GM12878 (cell line): ENCODE results near the gene MED13L. TPM values are rescaled to one million over a fixed set of nuclear protein-coding genes. Genes with fewer than 3 reads are reported as not detected.

Source experiments
- ATAC-seq: fragments of 200-7000 bp; cut with Tn5 transposase; 3 replicates; pipeline ENCODE4 v1.9.1; 2020; ENCODE audit warnings: mild to moderate bottlenecking, moderate library complexity
- BruUV-seq: library from RNA; stranded (reverse); fragments of 400-500 nt; replicated peaks from 2 replicates; lab custom pipeline; 2021; lab: Mats Ljungman, UMichigan
- CTCF ChIA-PET: fragments of 300-600 bp; sonication (Branson Sonifier 250); formaldehyde crosslinking; extraction: SDS; loops from one replicate; lab custom pipeline; 2021; ENCODE audit warnings: inconsistent platforms; lab: Yijun Ruan, JAX
- POLR2A ChIA-PET: fragments of 350-600 bp; formaldehyde crosslinking; extraction: SDS; loops from one replicate; lab custom pipeline; 2021; ENCODE audit warnings: inconsistent platforms; lab: Charles Lee
- RAD21 ChIA-PET: fragments of 300-600 bp; sonication (Branson Sonifier 250); formaldehyde crosslinking; loops from one replicate; lab custom pipeline; 2023; ENCODE audit warnings: antibody characterized with exemption; ENCODE audit not compliant: unreplicated experiment; lab: Charles Lee
- SMC1A ChIA-PET: fragments of 300-600 bp; sonication (Branson Sonifier 250); formaldehyde crosslinking; loops from one replicate; lab custom pipeline; 2023; ENCODE audit not compliant: unreplicated experiment, uncharacterized antibody; lab: Charles Lee
- DNase-seq: peaks from one replicate; pipeline ENCODE4 v3.0.0-alpha.2; 2011; ENCODE audit warnings: low read depth, low spot score
- FAIRE-seq: peaks from 3 replicates; lab custom pipeline; 2011; peaks lifted over from hg19 to GRCh38; lab: Jason Lieb, UNC
- H2AFZ ChIP-seq: 2 replicates; pipeline ENCODE4 v1.6.0; 2011; ENCODE audit warnings: low read depth, low read length, control low read depth; ENCODE audit not compliant: control insufficient read depth
- H3K27ac ChIP-seq: 2 replicates; pipeline ENCODE4 v1.5.1; 2011; ENCODE audit warnings: control low read depth; ENCODE audit not compliant: control insufficient read depth, insufficient read depth
- H3K27me3 ChIP-seq, 2 experiments: replicated peaks in 1 of 2; 2 replicates each; pipeline versions ENCODE4 v1.6.0 to v1.6.1; 2011; ENCODE audit warnings: low read length in 1 of 2; ENCODE audit not compliant: control insufficient read depth in 2 of 2, insufficient read depth in 2 of 2
- H3K36me3 ChIP-seq, 2 experiments: 2 replicates each; pipeline ENCODE4 v1.5.1; 2011; ENCODE audit warnings: low read length in 1 of 2; ENCODE audit not compliant: control insufficient read depth in 2 of 2, insufficient read depth in 2 of 2
- H3K4me1 ChIP-seq: 2 replicates; pipeline ENCODE4 v1.6.1; 2011; ENCODE audit warnings: mild to moderate bottlenecking, low read length, moderate library complexity, mixed read lengths; ENCODE audit not compliant: control insufficient read depth, insufficient read depth
- H3K4me2 ChIP-seq: 2 replicates; pipeline ENCODE4 v1.6.0; 2011; ENCODE audit warnings: control low read depth; ENCODE audit not compliant: control insufficient read depth, insufficient read depth
- H3K4me3 ChIP-seq: fragments of 200-600 bp; sonication (generic); 2 replicates; pipeline ENCODE4 v1.5.1; 2016
- H3K79me2 ChIP-seq: 2 replicates; pipeline ENCODE4 v1.6.0; 2011; ENCODE audit warnings: low read length; ENCODE audit not compliant: control insufficient read depth, insufficient read depth
- H3K9ac ChIP-seq: 2 replicates; pipeline ENCODE4 v1.8.0; 2011; ENCODE audit warnings: low read length, control low read depth, mixed read lengths; ENCODE audit not compliant: control insufficient read depth, insufficient read depth
- H3K9me3 ChIP-seq: replicated peaks from 3 replicates; pipeline ENCODE4 v1.5.1; 2011; ENCODE audit warnings: mild to moderate bottlenecking, low read length; ENCODE audit not compliant: control insufficient read depth, insufficient read depth
- H4K20me1 ChIP-seq: 2 replicates; pipeline ENCODE4 v1.6.0; 2011; ENCODE audit not compliant: control insufficient read depth, insufficient read depth
- BCL11A ChIP-seq: IDR thresholded peaks from 2 replicates; pipeline ENCODE4 v1.6.1; 2011; ENCODE audit warnings: low read depth, low read length
- CBX3 ChIP-seq: fragments of 200-600 bp; sonication (generic); IDR thresholded peaks from 2 replicates; pipeline ENCODE4 v1.6.1; 2016; ENCODE audit warnings: low read depth, borderline replicate concordance
- HDAC6 ChIP-seq: fragments of 200-600 bp; sonication (generic); IDR thresholded peaks from one replicate; pipeline ENCODE4 v1.8.0; 2017; ENCODE audit warnings: antibody characterized with exemption; ENCODE audit not compliant: unreplicated experiment
- IKZF1 ChIP-seq: fragments of 450-650 bp; conservative IDR thresholded peaks from 2 replicates; pipeline ENCODE4 v1.6.1; 2017; ENCODE audit warnings: antibody characterized with exemption, mild to moderate bottlenecking
- MTA2 ChIP-seq: fragments of 450-650 bp; IDR thresholded peaks from 2 replicates; pipeline ENCODE4 v1.6.1; 2016; ENCODE audit warnings: low read depth, mild to moderate bottlenecking, moderate library complexity
- MTA3 ChIP-seq: IDR thresholded peaks from 2 replicates; pipeline ENCODE4 v1.6.1; 2012; ENCODE audit warnings: low read length, inconsistent platforms, borderline replicate concordance
- NFYA ChIP-seq: IDR thresholded peaks from 2 replicates; pipeline ENCODE4 v1.6.1; 2011; ENCODE audit warnings: low read depth, mild to moderate bottlenecking, low read length, improper control_type of control experiment, borderline replicate concordance
- SP1 ChIP-seq: IDR thresholded peaks from one replicate; pipeline ENCODE4 v1.6.1; 2011; ENCODE audit warnings: low read depth, low read length
- SRF ChIP-seq, 2 experiments: IDR thresholded peaks; 2 replicates each; pipeline ENCODE4 v1.6.1; 2011; ENCODE audit warnings: low read depth in 2 of 2, low read length in 2 of 2, mild to moderate bottlenecking in 1 of 2, moderate library complexity in 1 of 2
- TBL1XR1 ChIP-seq: IDR thresholded peaks from 2 replicates; pipeline ENCODE4 v1.6.1; 2012; ENCODE audit warnings: low read depth, low read length, improper control_type of control experiment
- WGBS: methylation state at CpG from one replicate; pipeline ENCODE4 v1.1.6; 2016; ENCODE audit warnings: low lambda C conversion rate; ENCODE audit not compliant: insufficient replicate concordance, insufficient coverage; ENCODE audit errors: missing lambda C conversion rate; 5-methylcytosine and 5-hydroxymethylcytosine counted together
- in situ Hi-C: fragments of 300-500 bp; cut with MboI; formaldehyde crosslinking; loops from 9 replicates; pipeline ENCODE4 v1.14.3; 2018; ENCODE audit warnings: mixed read lengths
- intact Hi-C: fragments of 100-400 bp; cut with micrococcal nuclease; formaldehyde crosslinking; loops from one replicate; pipeline ENCODE4 v1.14.2; 2022; ENCODE audit not compliant: unreplicated experiment
- polyA plus RNA-seq, 11 experiments: library from polyadenylated mRNA; depleted of rRNA in 4 of 11; unstranded in 6 of 11; stranded (reverse) in 5 of 11; fragments of >200 nt; fragmentation: Nextera tagmentation in 4 of 11; fragmentation: Illumina TruSeq in 1 of 11; extraction: Ambion mirVana in 4 of 11; extraction: Trizol in 1 of 11; gene quantifications; 1 replicate in 1 of 11; 2 replicates in 10 of 11; pipeline versions ENCODE4 v1.2.1 to v1.2.3, GENCODE V29; 2011 to 2016; ENCODE audit warnings: inconsistent platforms in 2 of 11, missing spikeins in 2 of 11, low read depth in 1 of 11
- total RNA-seq, 4 experiments: library from RNA; depleted of rRNA in 3 of 4; stranded (reverse); fragments of >200 nt in 3 of 4; fragmentation: Illumina TruSeq in 1 of 4; extraction: Trizol in 1 of 4; gene quantifications; 2 replicates each; pipeline versions ENCODE4 v1.2.1 to v1.2.3, GENCODE V29; 2013 to 2021
- TF ChIP-seq, protein P1 (sequence below): fragments of 450-650 bp; conservative IDR thresholded peaks from 2 replicates; pipeline ENCODE4 v1.6.1; 2017; ENCODE audit warnings: mild to moderate bottlenecking, moderate library complexity
- TF ChIP-seq, protein P2 (sequence below): IDR thresholded peaks from 2 replicates; pipeline ENCODE4 v1.6.1; 2011; ENCODE audit warnings: borderline replicate concordance, low read depth, mild to moderate bottlenecking, moderate library complexity, mixed read lengths, low read length; ENCODE audit not compliant: insufficient read depth; ENCODE audit errors: extremely low read length
- TF ChIP-seq, protein P3 (sequence below): fragments of 450-650 bp; IDR thresholded peaks from 2 replicates; pipeline ENCODE4 v1.6.1; 2018; ENCODE audit warnings: borderline replicate concordance, mild to moderate bottlenecking; ENCODE audit not compliant: partially characterized antibody

MED13L gene
- total and polyA plus RNA-seq, 10 of the 15 experiments (the other 5 are each of a cell fraction or from before 2014, with no cell fraction given) = 3.7 to 30.1 (median 9.1) TPM

DNA sequence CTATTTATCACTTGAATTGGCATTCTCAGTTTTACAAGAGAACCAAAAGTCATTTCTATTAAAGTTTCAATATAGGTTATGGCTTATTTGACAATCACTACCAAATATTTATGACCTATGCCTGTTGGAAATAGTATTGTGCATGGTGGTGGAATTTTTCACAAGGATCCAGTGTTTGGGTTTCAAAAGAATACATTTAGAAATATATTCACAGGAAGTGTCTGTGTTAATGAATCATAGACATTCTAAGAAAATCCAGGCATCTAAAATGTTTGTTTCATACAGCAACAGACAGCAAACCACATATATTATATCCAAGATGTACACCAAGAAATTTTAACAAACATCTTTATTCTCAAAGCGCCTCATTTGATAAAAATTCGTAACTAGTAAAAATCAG is 92.7 kb downstream of the MED13L start:
- no peaks in the 10 kb centered on the region; the same call in 1 of the 2 replicates for H4K20me1 ChIP-seq
- RAD21 ChIA-PET = interaction anchor here (1.0 kb wide), 1 partner anchor 52 kb away, joined by 4 read pairs; no protein-coding TSS in a partner anchor
- in situ Hi-C loops (no loop called here), intact Hi-C loops (no loop called here)
- ATAC-seq (no peak), DNase-seq (no peak), FAIRE-seq (no peak)
- H3K27me3 ChIP-seq = no peaks in the 10 kb centered on the region
- H3K36me3 ChIP-seq = no peaks in the 10 kb centered on the region
- H2AFZ ChIP-seq = no peak overlapping the region
- POLR2A ChIA-PET = no interaction called here
- SMC1A ChIA-PET = no interaction called here
- H3K9me3 ChIP-seq = no peaks in the 10 kb centered on the region
- CTCF ChIA-PET = no interaction called here
- no TSS peak for BruUV-seq
- H3K4me3 ChIP-seq = no peak overlapping the region
- TF ChIP-seq MTA2 (no peak), BCL11A (no peak), HDAC6 (no peak)
- TF ChIP-seq, protein P1, sequence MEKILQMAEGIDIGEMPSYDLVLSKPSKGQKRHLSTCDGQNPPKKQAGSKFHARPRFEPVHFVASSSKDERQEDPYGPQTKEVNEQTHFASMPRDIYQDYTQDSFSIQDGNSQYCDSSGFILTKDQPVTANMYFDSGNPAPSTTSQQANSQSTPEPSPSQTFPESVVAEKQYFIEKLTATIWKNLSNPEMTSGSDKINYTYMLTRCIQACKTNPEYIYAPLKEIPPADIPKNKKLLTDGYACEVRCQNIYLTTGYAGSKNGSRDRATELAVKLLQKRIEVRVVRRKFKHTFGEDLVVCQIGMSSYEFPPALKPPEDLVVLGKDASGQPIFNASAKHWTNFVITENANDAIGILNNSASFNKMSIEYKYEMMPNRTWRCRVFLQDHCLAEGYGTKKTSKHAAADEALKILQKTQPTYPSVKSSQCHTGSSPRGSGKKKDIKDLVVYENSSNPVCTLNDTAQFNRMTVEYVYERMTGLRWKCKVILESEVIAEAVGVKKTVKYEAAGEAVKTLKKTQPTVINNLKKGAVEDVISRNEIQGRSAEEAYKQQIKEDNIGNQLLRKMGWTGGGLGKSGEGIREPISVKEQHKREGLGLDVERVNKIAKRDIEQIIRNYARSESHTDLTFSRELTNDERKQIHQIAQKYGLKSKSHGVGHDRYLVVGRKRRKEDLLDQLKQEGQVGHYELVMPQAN = no peak
- no peaks in the 10 kb centered on the region; the same call in 1 of the 2 replicates for H3K79me2 ChIP-seq
- H3K4me1 ChIP-seq = no peaks in the 10 kb centered on the region; the same call in 1 of the 2 replicates
- no peak overlapping the region for H3K9ac ChIP-seq
- no peak overlapping the region for H3K27ac ChIP-seq
- H3K4me2 ChIP-seq = no peak overlapping the region
- 86% methylated on average over 2 of the region's 2 CpGs for WGBS

DNA sequence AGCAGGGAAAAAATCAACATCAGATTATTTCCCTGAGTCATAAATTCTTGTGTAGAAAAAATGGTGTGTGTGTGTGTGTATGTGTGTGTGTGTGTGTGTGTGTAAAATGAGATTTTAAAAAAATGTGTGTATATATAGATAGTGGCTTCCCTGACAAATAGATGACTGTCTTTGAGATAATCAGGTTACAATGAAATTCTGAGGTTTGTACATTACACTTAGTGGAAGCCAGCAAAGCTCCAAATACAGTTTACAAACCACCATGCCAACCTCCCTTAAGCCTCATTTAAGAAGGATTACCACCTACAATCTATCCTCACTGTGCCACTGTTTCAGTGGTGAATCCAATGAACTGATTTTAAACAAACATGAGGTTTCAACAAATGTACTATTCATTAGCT is 93.8 kb downstream of the MED13L start:
- DNase-seq = no peak
- intact Hi-C loops = no loop called here
- BruUV-seq = no TSS peak

More for the DNA sequence above, 93.8 kb downstream of the MED13L start:
- ChIA-PET SMC1A (interaction anchor here (0.6 kb wide), 1 partner anchor 11 kb away, joined by 3 read pairs; no protein-coding TSS in a partner anchor), POLR2A (no interaction called here), RAD21 (interaction anchor here (1.0 kb wide), 1 partner anchor 53 kb away, joined by 4 read pairs; no protein-coding TSS in a partner anchor), CTCF (no interaction called here)
- TF ChIP-seq CBX3 = no peak
- no peak for TF ChIP-seq SP1
- TF ChIP-seq IKZF1 = no peak
- no peak for TF ChIP-seq SRF (IDR thresholded peaks at IDR 0.05; ENCODE audit: low read depth in 2 of 2, low read length in 2 of 2)
- TF ChIP-seq MTA3 = no peak
- no peak for TF ChIP-seq TBL1XR1
- TF ChIP-seq NFYA = no peak
- TF ChIP-seq, protein P2, sequence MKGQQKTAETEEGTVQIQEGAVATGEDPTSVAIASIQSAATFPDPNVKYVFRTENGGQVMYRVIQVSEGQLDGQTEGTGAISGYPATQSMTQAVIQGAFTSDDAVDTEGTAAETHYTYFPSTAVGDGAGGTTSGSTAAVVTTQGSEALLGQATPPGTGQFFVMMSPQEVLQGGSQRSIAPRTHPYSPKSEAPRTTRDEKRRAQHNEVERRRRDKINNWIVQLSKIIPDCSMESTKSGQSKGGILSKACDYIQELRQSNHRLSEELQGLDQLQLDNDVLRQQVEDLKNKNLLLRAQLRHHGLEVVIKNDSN = no peak
- TF ChIP-seq, protein P3, sequence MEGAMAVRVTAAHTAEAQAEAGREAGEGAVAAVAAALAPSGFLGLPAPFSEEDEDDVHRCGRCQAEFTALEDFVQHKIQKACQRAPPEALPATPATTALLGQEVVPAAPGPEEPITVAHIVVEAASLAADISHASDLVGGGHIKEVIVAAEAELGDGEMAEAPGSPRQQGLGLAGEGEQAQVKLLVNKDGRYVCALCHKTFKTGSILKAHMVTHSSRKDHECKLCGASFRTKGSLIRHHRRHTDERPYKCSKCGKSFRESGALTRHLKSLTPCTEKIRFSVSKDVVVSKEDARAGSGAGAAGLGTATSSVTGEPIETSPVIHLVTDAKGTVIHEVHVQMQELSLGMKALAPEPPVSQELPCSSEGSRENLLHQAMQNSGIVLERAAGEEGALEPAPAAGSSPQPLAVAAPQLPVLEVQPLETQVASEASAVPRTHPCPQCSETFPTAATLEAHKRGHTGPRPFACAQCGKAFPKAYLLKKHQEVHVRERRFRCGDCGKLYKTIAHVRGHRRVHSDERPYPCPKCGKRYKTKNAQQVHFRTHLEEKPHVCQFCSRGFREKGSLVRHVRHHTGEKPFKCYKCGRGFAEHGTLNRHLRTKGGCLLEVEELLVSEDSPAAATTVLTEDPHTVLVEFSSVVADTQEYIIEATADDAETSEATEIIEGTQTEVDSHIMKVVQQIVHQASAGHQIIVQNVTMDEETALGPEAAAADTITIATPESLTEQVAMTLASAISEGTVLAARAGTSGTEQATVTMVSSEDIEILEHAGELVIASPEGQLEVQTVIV = no peak
- Histone ChIP-seq H2AFZ (no peak overlapping the region), H3K79me2 (no peaks in the 10 kb centered on the region; the same call in 1 of the 2 replicates), H3K36me3 (no peaks in the 10 kb centered on the region), H4K20me1 (no peaks in the 10 kb centered on the region; the same call in 1 of the 2 replicates), H3K4me2 (no peak overlapping the region), H3K4me3 (no peak overlapping the region), H3K9ac (no peak overlapping the region), H3K9me3 (no peaks in the 10 kb centered on the region), H3K27me3 (no peaks in the 10 kb centered on the region), H3K4me1 (no peaks in the 10 kb centered on the region; the same call in 1 of the 2 replicates), H3K27ac (no peak overlapping the region)
- FAIRE-seq (no peak), ATAC-seq (no peak)
- in situ Hi-C loops = no loop called here
